ENCODE measurements around the gene DCTD.
"Not testable (repeated sequence)": the region's sequence is repeated elsewhere in the genome, so short reads cannot be mapped to it uniquely, and the experiment has no call there.

The DCTD gene

DNA sequence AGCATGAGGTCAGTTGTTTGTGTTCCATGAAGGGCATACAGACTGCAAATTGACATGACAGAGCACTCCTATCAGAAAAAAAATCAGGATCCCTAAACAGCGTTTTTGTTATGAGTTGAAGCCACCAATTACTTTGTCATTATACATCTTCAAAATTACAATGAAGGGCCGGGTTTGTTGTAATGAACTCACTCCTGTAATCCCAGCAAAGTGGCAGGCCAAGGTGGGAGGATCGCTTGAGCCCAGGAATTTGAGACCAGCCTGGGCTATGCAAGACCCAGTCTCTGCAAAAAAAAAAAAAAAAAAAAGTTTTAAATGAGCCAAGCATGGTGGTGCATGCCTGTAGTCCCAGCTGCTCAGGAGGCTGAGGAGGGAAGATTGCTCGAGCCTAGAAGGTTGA, 3.5 kb upstream of the DCTD start:
- no peak for DNase-seq (ENCODE audit: low read depth)

DNA sequence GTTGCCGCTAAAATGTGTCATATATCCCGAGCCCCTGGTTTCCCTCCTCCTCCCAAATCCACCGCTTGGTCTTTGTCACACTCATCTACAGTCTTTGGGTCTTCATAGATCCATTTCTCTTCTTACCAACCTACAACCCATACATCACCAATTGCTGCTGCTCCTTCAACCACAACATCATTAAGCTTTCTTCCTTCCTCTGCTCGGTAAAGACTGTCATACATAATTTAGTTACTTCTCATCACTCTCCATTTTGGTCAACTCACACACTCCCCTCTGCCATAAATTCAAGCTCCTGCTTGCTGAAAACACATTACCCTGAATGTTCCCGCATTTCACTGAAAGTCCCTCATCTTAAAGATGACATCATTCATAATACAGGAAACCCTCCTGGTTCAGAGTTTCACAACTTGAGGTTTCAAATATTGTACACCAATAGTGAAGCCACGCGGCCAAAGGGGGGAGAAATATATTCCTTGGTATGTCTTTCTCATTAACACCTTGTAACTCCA, 1.7 kb upstream of the DCTD start:
- no peak for DNase-seq (ENCODE audit: low read depth)

DNA sequence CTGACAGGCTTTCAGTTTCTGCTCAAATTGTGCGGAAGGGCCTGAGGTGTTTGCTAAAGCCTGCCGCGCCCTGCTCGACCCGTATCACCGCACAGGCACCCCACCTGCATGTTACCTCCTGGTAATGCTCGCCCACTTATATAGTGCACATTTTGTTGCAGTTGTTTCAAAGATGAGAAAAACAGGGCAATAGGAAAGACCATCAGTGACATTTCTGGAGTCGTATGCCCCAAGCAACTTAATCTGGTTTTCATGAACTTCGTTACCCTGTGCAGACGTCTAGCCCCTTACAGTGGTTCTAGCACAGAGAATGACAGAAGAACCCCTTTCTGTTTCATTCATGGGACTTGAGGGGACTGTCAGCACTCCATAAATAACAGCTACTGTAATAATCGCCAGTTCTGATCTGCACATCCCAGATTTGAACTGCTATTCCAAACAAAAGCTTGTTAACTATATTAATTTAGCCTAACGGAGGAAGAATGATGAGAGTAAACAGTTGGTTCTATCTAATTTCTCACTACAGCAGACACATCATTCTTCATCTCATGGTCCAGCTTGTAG, 940 bp upstream of the DCTD start:
- DNase-seq (ENCODE audit: low read depth): no peak

DNA sequence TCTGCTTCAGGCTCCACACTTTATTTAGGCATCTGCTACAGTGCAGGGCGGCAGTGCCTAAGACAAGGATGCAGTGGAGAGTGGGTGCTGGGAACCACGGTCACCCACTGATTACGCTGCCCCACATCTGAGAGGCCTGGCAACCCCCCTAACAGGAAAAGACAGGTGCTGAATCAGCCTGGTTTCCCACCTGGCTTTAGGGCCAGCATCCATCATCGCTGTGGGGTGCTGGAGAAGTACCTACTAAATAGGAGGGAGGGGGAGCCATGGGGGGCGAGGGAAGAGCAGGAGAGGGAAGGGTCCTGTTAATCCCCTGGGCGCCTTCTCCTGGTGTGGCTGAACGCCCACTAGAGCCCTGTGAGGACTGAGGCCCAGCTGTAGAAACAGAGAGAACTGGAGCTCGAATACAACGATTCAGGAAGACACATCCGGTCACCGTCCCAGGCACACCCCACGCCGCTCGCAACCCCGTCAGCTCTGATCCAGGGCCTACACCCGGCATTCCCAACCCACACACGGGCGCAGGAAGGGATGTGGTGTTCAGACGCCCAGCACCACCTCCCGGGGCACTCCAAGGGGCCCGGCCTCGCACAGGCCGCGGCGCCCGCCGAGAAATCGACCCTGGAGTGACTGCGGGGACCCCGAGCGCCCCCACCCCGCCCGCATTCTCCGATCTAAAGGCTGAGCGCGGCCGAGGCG, 554 bp downstream of the DCTD start:
- DNase-seq (ENCODE audit: low read depth): peak; percentile 17

DNA sequence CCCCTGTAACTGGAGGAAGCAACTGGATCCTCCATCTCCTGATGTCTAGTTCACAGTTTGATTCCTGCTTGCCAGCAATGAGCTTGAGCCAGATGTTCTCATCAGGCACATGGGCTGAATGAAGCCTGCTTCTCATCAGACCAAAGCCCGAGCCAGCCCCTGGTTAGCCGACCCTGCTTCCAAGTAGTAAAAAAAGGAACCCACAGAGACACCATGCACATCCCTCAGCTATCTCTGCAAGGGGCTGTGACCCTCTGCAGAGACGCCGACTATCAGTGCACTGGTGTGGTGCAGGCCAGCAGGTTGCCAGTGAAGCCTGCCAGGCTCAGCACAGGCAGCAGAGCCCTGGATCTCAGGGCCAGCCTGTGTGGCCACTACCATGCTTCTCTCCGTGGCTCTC, 2.8 kb downstream of the DCTD start:
- no peak for DNase-seq (ENCODE audit: low read depth)

DNA sequence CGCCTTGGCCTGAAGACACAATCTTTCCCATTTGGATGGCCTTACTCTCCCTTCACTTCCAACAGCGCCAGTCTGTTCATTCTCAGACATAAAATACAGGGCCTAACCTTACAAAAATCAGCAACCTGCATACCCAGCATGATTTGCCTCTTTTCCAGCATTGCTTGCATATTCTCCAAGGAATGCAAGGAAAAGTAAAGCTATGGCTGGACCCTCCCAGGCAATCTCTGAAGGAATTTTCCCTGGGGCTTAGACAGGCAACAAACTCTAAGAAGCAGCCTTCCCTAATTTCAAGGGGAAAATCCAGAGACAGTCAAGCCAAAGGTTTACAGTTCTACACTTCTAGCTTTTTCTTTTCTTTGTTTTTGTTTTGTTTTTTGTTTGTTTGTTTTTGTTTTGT, 3.6 kb downstream of the DCTD start:
- no peak for DNase-seq (ENCODE audit: low read depth)

DNA sequence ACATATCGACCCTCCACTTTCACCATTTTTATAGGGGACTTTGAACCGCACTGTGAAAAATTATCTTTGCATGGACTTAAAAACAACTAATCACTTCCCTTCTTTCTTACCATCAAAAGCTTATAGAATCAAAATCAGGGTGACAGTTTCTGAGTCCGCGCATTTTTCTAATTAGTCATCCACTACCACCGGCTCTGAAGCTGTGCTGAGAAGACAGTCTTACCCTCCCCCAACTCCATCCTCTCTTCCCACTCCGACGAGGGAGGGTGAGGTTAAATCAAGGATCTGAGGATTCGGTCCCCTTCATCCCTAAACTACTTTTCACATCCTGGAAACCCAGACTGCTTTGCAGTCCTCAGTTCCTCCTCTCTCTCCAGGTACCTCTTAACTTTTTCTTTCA, 4.2 kb downstream of the DCTD start:
- DNase-seq (ENCODE audit: low read depth): no peak

DNA sequence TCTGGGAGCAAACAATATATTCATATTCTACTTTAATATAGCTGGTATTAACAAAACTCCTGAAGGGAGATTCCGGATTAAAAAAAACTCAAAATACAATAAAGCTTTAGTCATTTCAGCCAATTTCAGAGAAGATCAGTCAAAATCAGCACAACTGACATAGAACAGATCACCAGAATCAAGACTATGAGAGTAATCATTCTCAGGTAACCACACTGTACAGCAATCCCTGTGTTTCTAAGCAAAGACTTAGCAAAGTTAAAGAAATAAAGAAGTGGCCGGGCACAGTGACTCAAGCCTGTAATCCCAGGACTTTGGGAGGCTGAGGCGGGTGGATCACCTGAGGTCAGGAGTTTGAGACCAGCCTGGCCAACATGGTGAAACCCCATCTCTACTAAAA, 9.1 kb downstream of the DCTD start:
- DNase-seq (ENCODE audit: low read depth): no peak

DNA sequence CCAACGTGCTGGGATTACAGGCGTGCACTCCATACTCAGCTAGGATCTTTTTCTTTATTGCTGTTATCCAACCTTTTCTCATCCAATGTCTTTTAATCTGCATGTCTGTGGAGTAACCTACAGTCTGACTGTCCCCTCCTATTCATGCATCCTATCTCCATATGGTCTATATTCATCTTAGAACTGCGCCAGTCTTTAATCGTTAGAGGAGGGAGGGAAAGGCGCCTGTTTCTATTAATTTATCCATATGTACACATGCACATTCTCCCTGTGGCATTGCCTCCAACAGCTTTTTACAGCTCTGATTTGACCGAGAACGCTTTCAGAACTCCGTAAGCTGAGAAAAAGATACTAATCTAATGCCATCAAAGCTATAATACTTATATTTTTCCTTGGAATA, 9.8 kb downstream of the DCTD start:
- no peak for DNase-seq (ENCODE audit: low read depth)

DNA sequence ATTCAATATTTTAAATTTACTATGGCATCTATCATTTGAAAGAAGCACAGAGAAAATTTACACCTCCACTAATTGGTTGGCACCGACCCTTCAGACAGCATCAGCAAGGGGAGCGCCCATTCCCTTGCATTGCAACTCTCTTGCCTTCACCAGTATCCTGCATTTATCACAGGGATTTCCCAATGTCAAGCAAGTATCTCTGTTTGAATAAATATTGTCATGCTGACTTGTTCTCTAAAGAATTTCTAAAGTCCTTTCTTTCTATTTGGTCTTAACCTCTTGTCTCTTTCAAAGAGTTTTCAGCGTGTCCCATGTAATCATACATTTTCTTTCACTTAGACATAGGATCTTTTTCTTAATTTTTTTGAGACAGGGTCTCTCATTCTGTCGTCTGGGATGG, 10.4 kb downstream of the DCTD start:
- DNase-seq (ENCODE audit: low read depth): no peak

DNA sequence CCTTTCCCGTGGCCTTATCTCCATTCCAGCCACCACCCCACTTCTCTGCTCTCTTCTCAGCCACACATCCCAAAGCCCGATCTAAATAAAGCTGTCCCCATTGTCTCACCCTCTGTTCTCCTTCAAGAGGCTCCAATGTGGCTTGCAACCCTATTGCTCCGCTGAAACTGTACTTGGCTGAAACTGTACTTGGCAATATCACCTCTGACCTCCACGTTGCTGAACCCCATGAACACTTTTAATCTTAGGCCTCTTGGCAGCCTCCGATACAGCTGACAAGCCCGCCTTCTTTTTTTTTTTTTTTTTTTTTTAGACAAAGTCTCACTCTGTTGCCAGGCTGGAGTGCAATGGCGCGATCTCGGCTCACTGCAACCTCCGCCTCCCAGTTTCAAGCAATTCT, 12.1 kb downstream of the DCTD start:
- no peak for DNase-seq (ENCODE audit: low read depth)

DNA sequence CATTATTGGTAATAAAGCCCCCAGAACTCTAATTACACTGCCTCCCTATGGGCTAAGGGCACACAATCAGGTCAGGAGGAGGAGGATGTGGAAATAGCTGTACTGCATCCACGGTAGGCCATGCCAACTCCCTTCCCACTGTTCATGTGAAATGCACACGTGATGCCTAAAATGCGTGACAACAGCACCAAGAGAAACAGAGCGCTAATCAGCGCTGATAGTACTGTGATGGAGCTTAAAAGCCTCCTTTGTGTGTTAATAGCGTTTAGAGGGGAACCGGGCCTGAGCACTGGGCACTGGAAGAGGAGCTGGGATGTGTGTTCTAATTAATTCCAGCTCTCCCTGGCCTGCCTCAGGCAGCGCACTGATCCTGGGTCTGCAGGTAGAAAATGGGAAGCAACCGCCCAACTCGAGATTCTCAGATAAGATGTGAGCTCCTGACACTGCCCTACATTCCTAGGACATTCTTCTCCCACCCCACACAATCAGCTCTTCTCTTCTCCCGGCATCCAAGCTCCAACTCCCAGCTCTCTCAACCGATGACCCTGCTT, 12.9 kb downstream of the DCTD start:
- no peak for DNase-seq (ENCODE audit: low read depth)

DNA sequence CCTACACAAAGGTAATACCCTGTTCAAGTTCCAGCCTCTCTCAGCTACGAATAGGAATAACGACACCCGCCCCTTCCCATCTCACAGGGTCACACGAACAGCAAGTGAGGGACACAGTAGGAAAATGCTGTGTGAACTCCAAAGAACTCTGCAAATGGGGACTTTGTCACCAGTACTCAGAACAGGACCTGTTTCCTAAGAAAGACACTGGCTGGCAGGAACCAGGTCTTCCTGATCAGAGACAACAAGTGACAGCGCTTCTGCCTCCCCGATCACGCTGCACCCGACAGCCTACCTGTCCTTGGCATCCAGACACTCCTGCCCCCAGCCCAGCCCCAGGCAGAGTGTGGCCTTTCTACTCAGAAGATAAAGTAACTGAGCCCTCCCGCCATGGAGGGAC, 14.2 kb downstream of the DCTD start:
- DNase-seq (ENCODE audit: low read depth): no peak

DNA sequence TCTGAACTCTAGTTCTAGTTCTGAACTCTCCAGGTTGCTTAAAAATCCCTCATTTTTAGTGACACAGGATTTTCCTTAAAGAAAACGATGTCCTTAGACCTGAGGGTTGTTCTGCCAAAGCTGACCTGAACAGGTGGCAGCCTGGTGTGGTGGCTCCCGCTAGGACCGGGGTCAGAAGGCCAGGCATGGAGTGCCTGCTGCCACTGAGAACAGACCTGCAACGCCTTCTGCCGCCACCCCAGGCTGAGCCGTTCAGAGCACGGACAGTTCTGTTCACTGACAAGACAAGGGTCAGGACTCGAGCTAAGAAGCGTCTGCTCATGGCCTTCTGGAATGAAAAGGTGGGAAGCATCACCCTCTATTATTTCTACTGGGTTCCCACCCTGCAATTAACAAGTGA, 15.8 kb downstream of the DCTD start:
- DNase-seq (ENCODE audit: low read depth): no peak

DNA sequence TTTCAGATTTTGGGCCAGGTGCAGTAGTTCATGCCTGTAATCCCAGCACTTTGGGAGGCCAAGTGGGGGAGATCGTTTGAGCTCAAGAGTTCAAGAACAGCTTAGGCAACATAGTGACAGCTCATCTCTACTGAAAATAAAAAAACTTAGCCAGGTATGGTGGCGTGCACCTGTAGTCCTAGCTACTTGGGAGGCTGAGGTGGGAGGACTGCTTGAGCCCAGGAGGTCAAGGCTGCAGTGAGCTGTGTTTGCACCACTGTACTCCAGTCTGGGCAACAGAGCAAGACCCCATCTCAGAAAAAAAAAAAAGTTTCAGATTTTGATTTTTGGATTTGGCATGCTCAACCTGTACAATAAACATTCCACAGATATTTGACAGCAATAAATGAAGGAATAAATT, 17.2 kb downstream of the DCTD start:
- not testable (repeated sequence) for DNase-seq (ENCODE audit: low read depth)

DNA sequence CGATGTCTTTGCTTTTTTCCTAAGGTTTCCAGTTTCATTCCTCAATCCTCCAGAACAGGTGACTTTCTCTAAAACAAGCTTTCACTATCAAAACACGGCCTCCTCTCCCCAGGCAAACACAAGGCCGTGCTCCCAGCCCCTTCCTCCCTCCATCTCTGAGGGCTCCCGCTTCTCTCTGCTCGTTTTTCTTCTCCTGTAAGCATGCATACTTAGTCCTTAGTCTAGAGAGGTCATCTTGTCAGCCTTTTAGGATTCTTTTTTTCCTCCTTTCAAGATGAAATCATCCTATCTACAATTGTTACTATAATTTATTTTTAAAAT, 18.7 kb downstream of the DCTD start:
- DNase-seq (ENCODE audit: low read depth): no peak

DNA sequence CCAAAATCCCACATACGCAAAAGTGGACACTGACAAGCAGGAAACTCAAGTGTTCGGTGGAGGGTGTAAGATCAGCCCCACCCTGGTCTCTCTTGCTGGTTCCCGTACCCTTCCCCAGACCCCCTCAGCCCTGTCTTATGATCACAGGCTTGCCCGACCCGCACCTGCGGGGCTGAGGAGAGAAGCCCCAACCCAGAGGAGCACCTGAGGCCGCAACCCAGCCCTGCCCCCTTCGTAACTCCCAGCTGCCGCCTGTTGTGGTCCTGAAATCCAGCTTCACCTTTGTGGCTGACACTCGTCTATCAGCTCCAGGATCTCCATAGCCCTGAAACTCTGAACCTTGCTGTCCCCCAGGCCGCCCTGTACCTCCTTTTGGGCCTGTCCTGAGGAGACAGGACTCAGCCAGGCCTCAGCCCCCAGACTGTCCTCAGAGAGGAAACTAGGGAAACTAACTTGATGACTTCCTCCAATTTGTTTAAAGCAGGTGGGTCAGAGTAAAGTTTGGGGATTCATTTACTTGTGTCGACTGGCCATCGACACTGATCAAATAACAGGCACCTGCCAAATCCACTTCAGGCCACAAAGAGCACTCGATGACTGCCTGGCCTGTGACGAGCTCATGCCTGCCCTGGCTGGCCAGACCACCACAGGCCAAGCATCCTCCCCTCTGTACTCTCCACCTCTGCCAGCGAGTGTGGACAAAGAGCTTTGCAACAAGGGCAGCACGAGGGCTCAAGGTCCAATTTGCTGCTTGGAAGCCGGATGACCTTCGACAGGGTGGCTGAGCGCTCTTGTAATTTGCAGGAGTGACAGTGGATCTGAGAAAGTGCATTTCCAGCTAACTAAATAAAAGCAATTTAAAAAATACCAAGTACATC, 19.3 kb downstream of the DCTD start:
- no peak for DNase-seq (ENCODE audit: low read depth)

DNA sequence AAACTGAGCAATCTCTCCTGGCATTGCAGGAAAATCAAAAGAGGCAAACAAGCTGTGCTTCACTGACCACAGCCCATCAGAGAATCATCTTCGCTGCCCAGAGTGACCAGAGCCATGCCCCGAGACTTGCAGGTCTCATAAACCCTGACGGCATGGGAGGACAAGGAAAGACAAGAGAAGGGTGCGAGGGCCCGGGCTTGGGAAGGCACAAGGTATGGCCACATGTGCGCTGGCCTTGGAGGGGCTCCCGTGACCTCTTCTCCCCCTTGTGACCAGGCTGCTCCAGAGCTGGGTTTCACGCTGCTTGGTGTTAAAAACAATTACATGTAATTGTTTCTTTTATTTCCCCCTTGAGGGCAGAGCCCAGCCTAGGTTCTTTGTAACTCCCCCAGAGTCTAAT, 20.8 kb downstream of the DCTD start:
- DNase-seq (ENCODE audit: low read depth): no peak

DNA sequence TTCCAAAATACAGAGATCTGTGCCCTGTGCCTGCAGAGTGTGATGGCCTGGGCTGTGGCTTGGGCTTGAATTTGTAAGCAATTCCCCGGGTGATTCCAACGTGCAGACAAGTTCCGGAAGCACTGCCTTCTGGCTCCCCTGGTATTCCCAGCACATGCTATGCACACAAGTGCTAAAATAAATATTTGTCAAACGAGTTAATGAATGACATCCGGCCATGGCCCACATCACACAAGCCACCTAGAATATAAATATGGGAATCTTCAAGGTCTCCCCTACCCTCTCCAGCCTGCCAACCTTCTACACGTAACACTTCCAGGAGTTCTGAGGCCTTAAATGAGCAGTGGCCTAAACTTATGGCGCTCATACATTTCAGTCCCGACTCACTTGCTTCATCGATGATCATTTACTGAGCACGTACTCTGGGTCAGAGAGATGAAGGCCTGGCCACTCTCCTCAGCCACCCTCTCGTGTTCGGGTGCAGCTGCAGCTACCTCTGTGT, 21.3 kb downstream of the DCTD start:
- DNase-seq (ENCODE audit: low read depth): no peak

DNA sequence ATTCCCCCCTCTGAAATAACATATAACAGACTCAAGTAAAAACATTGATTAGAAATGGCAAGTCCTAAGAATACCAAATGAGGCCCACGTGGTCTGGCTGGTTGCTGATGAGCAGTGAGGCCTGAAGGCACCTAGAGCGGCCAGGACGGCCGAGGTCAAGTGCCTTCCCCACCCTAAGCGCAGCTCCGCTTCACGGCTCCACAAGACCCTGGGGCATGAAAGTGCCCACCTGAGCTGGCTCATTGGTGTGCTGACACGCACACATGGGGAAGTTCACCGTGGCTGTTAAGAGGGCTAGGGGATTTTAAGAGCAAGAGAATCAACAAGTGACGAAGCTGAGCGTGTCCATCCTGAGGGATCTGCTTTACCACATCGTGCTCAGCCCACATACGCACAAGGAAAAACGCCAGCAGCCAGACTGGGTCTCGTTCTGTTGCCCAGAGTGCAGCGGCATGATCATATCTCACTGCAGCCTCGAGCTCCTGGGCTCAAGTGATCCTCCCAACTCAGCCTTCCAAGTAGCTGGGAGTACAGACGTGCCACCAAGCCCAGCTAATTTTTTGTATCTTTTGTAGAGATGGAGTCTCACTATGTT, 22.4 kb downstream of the DCTD start:
- DNase-seq (ENCODE audit: low read depth): no peak

DNA sequence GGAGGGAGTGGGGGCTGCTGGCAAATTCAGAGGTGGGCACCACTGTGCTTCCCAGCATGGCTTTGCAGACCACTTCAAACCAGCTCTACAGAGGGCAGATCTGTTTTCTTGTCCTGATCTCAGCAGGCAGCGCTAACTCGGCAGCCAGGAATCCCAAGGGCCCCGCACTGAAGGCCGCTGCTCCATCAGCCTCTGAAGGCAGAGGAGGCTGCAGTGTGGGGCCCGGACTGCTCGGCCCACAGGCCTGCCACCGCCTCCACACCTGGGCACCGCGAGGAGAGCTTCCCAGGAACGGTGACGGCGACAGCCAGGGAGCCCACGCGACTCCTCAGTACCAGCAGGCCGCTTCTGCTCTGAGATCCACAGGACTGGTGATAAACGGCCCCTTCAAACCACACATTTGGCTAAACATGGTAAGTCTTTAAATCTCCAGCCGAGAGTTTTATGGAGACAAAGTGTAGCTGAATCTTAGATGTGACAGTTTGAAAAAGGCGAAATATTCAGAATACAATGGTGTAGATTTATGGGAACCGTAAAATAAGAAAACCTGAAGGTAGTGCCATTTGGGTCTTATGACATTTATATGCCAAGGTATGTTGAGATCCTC, 23.6 kb downstream of the DCTD start:
- DNase-seq (ENCODE audit: low read depth): no peak

DNA sequence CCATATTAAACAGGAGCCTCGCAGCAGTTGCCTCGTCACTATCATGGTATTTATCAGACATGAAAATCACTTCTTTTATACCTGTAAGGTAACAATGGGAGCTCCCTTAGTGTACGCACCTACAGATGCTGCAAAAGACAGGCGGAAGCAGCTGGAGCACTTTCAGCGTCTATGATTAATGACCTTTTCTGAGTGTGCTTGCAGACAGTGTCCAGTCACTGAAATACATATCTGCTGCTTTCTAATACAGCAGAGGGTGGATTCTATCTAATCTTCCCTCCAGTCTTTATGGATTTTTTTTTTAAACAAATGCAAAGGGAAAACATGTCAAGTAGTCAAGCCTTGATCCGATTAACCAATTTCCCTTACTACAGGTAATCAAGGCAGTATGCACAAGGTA, 24.1 kb downstream of the DCTD start:
- DNase-seq (ENCODE audit: low read depth): no peak
